HG03439 (cell line): ENCODE data around the gene KRABD2.
"Not testable (repeated sequence)": the region's sequence is repeated elsewhere in the genome, so short reads cannot be mapped to it uniquely, and the experiment has no call there.

Experiments used
- ATAC-seq: cut with Tn5 transposase; IDR thresholded peaks from one replicate; pipeline ENCODE4 v1.9.1; 2021; ENCODE audit warnings: mild to moderate bottlenecking, moderate library complexity; ENCODE audit not compliant: unreplicated experiment

Gene KRABD2

GRCh38 chr17:8376271-8377067 lies at the start of gene KRABD2:
Gene KRABD2, minus strand, starts transcription at chr17:8376704.
- ATAC-seq, result peak; percentile 87

GRCh38 chr17:8421571-8421970 lies 45.1 kb upstream of the KRABD2 start:
- ATAC-seq, result no peak

GRCh38 chr17:8420041-8420934 lies 43.8 kb upstream of the KRABD2 start:
- no peak for ATAC-seq

- ATAC-seq, result no peak
Observed at GRCh38 chr17:8419305-8419704, 42.8 kb upstream of the KRABD2 start.

GRCh38 chr17:8418471-8418870 lies 42.0 kb upstream of the KRABD2 start:
- no peak for ATAC-seq

- ATAC-seq, result no peak
Observed at GRCh38 chr17:8417806-8418205, 41.3 kb upstream of the KRABD2 start.

- ATAC-seq, result no peak
Observed at GRCh38 chr17:8413938-8414337, 37.4 kb upstream of the KRABD2 start.

- no peak for ATAC-seq
Observed at GRCh38 chr17:8413328-8413727, 36.8 kb upstream of the KRABD2 start.

GRCh38 chr17:8412089-8412488 lies 35.6 kb upstream of the KRABD2 start:
- ATAC-seq, result no peak

GRCh38 chr17:8410883-8411238 lies 34.4 kb upstream of the KRABD2 start:
- ATAC-seq, result no peak

GRCh38 chr17:8409966-8410882 lies 33.7 kb upstream of the KRABD2 start:
- no peak for ATAC-seq

GRCh38 chr17:8408371-8408770 lies 31.9 kb upstream of the KRABD2 start:
- ATAC-seq, result no peak

GRCh38 chr17:8406174-8406573 lies 29.7 kb upstream of the KRABD2 start:
- no peak for ATAC-seq

GRCh38 chr17:8405499-8406016 lies 29.1 kb upstream of the KRABD2 start:
- no peak for ATAC-seq

GRCh38 chr17:8402921-8403536 lies 26.5 kb upstream of the KRABD2 start:
- no peak for ATAC-seq

GRCh38 chr17:8401107-8401506 lies 24.6 kb upstream of the KRABD2 start:
- no peak for ATAC-seq

GRCh38 chr17:8398980-8399379 lies 22.5 kb upstream of the KRABD2 start:
- ATAC-seq, result no peak

- ATAC-seq, result no peak
Observed at GRCh38 chr17:8397636-8398035, 21.1 kb upstream of the KRABD2 start, which contains the start of gene RNF222. Gene RNF222, minus strand, starts transcription at chr17:8397827. Its CDS starts 4,366 bp downstream, at chr17:8393461.

GRCh38 chr17:8394497-8394896 lies 18.0 kb upstream of the KRABD2 start:
- not testable (repeated sequence) for ATAC-seq
